ENCODE data around the gene RAB8B.

The RAB8B gene

DNA sequence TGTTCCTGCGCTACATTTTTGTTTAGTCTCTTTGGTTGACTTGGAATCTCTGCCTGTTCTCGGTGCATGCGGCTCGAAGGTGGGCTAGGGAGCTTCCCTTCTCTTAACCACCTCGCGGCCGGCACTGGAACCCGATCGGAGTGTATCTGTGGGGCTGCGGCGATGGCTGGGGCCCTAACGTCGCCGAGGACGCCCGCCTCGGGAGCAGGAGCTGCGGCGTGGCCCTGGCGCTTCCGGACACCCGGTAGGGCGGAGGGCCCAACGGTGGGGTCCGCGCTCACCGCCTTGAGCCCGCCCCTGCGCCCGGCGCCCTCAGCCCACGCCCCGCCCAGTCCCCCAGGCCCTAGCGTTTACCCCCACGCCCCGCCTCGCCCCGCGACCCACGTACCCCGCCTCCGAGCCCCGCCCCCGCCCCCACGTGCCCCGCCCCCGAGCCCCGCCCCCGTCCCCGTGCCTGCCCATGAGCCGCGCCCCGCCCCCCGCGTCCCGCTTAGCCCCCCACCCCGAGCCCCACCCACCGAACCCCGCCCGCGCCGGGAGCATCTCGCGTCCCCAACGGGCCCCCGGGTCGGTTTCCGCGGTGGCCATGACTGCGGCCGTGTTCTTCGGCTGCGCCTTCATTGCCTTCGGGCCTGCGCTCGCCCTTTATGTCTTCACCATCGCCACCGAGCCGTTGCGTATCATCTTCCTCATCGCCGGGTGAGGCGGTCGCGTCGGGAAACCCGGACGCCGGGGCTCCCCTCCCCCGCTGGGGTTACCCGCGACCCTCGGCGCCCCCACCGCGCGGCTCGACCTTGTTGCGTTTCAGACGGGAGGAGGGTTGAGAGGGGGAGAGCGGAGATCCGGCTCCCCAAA, 87.9 kb downstream of the RAB8B start, which contains the start of gene APH1B:
Gene APH1B (plus strand): TSS at position 568 of the 855 bp plus-strand sequence. CDS start 19 bp downstream, at position 587.
- peak; percentile 83 for DNase-seq

GRCh38 chr15:63277893-63278456, 88.6 kb downstream of the RAB8B start:
- DNase-seq = no peak

DNA sequence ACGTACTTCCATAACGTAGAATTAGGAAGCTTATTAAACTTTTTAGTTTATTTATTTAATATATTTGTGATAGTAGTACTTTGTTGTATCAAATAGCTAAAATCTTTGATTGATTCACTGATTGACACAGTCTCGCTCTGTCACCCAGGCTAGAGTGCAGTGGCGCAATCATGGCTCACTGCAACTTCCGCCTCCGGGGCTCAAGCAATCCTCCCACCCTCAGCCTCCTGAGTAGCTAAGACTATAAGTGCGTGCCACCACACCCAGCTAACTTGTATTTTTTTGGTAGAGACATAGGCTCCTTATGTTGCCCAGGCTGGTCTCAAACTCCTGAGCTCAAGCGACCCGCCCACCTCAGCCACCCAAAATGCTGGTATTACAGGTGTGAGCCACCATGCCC, 93.7 kb downstream of the RAB8B start:
- no peak for DNase-seq

GRCh38 chr15:63284335-63284734, 94.9 kb downstream of the RAB8B start:
- DNase-seq = no peak

DNA sequence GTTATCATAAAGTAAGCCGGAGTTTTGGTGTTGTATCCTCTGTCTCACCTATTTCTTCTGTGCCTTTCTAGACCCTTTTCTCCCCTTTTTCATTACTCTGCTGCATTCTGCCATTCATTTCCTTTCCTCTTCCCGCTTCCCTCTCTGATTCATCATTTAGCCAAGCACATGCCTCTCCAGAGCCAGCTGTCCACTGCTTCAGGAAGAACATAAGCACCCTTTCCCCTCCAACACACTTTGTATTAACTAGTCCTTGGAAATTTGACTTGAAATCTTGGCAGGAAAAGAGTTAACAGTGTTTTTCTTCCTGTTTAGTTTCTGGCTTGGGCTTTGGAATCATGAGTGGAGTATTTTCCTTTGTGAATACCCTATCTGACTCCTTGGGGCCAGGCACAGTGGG, 97.7 kb downstream of the RAB8B start:
- no peak for DNase-seq

GRCh38 chr15:63288342-63288741, 98.9 kb downstream of the RAB8B start:
- no peak for DNase-seq

GRCh38 chr15:63288778-63289378, 99.5 kb downstream of the RAB8B start:
- DNase-seq = no peak

- no peak for DNase-seq
Measured at GRCh38 chr15:63291507-63291906, 102.1 kb downstream of the RAB8B start.

DNA sequence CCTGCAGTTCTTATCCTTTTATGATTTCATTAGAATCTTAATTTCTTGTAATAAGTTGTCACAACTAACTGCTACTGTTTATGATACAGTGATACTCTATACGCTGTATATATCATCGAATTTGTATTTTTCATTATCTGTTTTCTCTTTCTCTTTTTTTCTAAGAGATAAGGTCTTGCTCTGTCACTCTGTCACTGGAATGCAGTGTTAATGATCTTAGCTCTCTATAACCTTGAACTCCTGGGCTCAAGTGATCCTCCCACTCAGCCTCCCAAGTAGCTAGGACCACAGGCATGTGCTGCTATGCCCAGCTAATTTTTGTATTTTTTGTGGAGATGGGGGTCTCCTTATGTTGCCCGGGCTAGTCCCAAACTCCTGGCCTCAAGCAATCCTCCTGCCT, 102.8 kb downstream of the RAB8B start:
- DNase-seq = no peak

DNA sequence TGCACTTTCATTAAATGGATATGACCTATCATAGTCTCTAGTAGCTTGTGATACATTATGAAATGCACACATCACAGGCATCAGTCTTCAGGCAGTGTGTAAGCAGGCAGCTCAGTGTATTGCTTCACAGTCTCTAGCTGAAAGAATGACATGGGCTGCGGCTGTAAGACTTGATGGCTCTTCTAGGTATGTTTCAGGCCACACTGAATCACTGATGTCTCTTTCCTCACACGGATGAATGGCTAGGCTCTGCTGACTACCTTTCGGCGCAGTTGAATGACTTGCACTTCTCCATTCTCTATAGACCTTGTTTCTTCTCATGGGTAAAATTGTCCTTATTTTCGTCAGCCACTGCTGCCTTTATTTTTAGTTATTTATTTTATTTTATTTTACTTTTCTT, 103.4 kb downstream of the RAB8B start:
- DNase-seq = no peak

DNA sequence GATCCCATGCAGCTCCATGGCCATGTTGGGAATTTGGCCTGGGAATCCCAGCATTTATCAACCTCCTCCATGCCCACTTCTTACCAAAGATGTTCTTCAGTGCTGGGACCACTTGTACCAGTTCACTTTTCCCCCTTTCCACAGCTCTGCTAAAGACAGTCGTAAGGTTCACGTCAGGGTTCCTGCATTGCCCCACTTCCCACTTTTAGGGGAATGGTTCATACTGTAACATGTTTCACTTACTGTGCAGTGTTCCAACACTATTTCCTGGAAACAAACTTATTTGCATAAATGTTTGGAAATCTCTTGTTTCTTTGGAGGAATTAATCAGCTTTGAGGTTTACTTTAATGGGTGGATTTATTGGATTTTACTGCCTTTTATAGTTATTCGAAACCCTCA, 105.0 kb downstream of the RAB8B start:
- DNase-seq = no peak

DNA sequence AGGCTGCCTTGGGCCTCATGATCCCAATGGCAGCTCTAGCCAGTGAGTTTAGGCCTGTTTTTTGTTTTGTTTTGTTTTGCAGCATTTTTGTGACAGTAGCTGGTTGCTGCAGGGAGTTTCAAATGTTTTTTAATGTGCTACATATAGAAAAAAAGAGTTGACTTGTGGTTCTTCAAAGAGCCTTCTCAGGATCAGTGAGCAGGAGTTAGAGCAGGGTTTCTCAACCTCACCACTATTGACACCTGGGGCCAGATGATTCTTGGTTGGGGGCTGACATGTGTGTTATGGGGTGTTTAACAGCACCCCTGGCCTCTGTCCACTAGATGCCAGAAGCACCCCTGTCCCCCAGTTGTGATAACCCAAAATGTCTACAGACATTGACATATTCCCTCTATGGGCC, 105.9 kb downstream of the RAB8B start:
- no peak for DNase-seq

DNA sequence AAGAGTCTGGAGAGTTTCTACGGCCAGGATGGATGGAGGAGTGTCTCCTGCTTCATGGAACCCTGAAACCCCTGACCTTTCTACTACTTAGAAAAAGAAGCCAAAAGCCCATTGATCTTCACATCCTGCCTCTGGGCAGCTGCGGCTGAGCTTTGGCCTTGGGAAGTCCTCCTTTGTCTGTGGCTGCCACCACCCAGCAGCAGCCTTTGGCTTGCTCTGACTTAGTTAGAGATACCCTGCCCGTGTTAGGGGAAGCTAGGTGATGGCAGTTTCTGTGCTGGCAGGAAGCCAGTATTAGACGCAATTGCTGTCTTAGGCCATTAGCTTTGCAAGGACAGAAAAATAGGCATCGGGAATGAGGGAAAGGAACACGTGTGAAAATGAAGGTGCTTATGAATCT, 106.8 kb downstream of the RAB8B start:
- DNase-seq = no peak

- no peak for DNase-seq
Measured at GRCh38 chr15:63299943-63300575, 110.7 kb downstream of the RAB8B start.

- no peak for DNase-seq
Measured at GRCh38 chr15:63301088-63301487, 111.7 kb downstream of the RAB8B start.

- DNase-seq = no peak
Measured at GRCh38 chr15:63305260-63305659, 115.9 kb downstream of the RAB8B start.

GRCh38 chr15:63306492-63307073, 117.2 kb downstream of the RAB8B start:
- no peak for DNase-seq

GRCh38 chr15:63308491-63308890, 119.1 kb downstream of the RAB8B start:
- no peak for DNase-seq

GRCh38 chr15:63308947-63309346, 119.5 kb downstream of the RAB8B start:
- DNase-seq = no peak

DNA sequence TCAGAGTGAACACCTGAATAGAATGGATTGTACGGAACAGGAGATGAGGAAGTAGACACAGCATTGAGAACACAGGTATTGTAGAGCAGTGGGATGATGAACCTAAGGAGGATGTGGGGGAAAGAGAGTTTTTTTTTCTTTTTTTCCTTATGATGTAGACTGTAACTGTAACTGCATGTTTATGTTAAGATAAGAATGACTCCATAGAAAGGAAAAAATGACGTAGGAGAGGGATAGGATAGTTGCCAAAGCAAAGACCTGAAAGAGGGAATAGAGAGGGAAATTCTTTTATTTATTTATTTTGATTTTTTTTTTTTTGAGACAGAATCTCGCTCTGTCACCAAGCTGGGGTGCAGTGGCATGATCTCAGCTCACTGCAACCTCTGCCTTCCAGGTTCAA, 121.2 kb downstream of the RAB8B start:
- DNase-seq = no peak

DNA sequence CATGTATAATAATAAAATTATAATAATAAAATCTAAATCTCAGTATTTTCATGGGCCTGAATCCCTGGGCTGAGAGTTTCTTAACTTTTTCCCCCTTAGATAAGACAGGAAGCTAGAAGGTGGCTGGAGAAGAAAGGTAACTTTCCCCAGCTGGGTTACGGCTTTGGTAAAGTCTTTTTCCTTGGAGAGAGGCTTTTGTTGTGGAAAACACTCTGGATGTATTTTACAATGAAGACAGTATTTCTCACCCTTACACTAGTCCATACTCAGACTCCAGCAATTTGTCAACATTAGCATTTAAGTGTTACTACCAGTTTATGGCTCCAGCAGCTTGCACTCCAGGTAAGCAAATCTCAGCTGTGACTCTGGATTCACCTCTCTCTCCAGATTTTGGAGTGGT, 122.9 kb downstream of the RAB8B start:
- DNase-seq = no peak

DNA sequence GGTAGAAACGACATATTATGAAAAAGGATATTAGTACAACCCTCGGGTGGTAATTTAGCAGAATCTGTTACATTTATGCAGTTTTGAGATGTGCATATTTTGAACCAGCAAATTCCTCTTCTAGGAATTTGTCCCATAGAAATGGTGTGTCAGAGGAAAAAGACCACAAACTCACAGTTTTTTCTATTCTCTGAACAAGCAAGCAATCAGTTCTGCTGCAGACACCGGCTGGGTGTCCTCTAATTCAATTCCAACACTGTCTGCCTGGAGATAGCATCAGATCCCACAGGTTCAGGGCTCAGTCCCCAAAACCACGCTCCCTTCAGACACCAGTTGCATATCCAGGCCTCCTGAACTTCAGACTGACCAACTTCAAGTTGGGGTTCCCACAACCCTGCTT, 124.4 kb downstream of the RAB8B start:
- DNase-seq = no peak

DNA sequence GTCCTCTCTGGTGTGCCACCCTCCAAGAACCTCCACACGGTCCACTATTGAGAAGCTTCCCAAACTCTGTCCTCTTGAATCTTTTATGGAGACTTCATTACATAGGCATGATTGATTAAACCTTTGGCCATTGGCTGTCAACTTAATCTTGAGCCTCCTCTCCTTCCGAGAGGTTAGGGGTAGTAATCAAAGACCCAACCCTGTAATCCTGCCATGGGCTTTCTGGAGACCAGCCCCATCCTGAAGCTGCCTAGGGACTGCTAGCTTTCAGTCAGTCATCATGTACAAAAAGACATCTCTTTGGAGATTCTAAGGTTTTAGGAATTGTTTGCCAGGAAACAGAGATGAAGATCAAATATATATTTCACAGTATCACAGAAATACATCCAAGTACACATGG, 125.0 kb downstream of the RAB8B start:
- DNase-seq = no peak

Measured in stimulated activated naive CD4-positive, alpha-beta T cell treated with Interleukin-2 at 50 U/mL for 16 hours (primary cell).